Measurements from ENCODE around the gene LPP. TPM values are rescaled to one million over a fixed set of nuclear protein-coding genes. Genes with fewer than 3 reads are reported as not detected.

Gene LPP
- total and polyA plus RNA-seq, 2 donors from 2014 or later: 6.7 to 233 TPM

GRCh38 chr3:188537606-188538005 lies 383.6 kb downstream of the LPP start:
- FAIRE-seq (no peak), DNase-seq (no peak)
- Histone ChIP-seq H3K9ac (ENCODE audit: low read length in 3 of 3) (no peak overlapping the region), H3K27me3 (ENCODE audit: control insufficient read depth, insufficient read depth, low read length) (no peaks in the 10 kb centered on the region), H3K9me3 (ENCODE audit: control insufficient read depth in 2 of 3, insufficient read depth in 1 of 3, low read length in 3 of 3) (no peaks in the 10 kb centered on the region), H3K36me3 (ENCODE audit: control insufficient read depth in 2 of 3, insufficient read depth in 3 of 3, low read length in 3 of 3) (no peaks in the 10 kb centered on the region), H3K4me3 (ENCODE audit: low read length in 3 of 3) (no peak overlapping the region), H3K27ac (ENCODE audit: low read depth in 2 of 2, low read length in 2 of 2) (no peak overlapping the region), H3K4me1 (ENCODE audit: control insufficient read depth in 2 of 3, insufficient read depth in 2 of 3, low read depth in 1 of 3, low read length in 3 of 3) (no peaks in the 10 kb centered on the region)
- TF ChIP-seq, protein P1, sequence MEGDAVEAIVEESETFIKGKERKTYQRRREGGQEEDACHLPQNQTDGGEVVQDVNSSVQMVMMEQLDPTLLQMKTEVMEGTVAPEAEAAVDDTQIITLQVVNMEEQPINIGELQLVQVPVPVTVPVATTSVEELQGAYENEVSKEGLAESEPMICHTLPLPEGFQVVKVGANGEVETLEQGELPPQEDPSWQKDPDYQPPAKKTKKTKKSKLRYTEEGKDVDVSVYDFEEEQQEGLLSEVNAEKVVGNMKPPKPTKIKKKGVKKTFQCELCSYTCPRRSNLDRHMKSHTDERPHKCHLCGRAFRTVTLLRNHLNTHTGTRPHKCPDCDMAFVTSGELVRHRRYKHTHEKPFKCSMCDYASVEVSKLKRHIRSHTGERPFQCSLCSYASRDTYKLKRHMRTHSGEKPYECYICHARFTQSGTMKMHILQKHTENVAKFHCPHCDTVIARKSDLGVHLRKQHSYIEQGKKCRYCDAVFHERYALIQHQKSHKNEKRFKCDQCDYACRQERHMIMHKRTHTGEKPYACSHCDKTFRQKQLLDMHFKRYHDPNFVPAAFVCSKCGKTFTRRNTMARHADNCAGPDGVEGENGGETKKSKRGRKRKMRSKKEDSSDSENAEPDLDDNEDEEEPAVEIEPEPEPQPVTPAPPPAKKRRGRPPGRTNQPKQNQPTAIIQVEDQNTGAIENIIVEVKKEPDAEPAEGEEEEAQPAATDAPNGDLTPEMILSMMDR (IDR thresholded peaks at IDR 0.05; ENCODE audit: borderline replicate concordance, extremely low read depth, insufficient read depth): no peak
- intact Hi-C loops (cut with DNase I): no loop called here

- FAIRE-seq: no peak
- intact Hi-C loops (cut with DNase I): no loop called here
- no peaks in the 10 kb centered on the region for H3K27me3 ChIP-seq (ENCODE audit: control insufficient read depth, insufficient read depth, low read length)
- H3K9me3 ChIP-seq (ENCODE audit: control insufficient read depth in 2 of 3, insufficient read depth in 1 of 3, low read length in 3 of 3): no peaks in the 10 kb centered on the region
- no peaks in the 10 kb centered on the region for H3K4me1 ChIP-seq (ENCODE audit: control insufficient read depth in 2 of 3, insufficient read depth in 2 of 3, low read depth in 1 of 3, low read length in 3 of 3)
- TF ChIP-seq, protein P1 (IDR thresholded peaks at IDR 0.05; ENCODE audit: borderline replicate concordance, extremely low read depth, insufficient read depth): no peak
- H3K27ac ChIP-seq (ENCODE audit: low read depth in 2 of 2, low read length in 2 of 2): no peak overlapping the region
- no peak overlapping the region for H3K4me3 ChIP-seq (ENCODE audit: low read length in 3 of 3)
- H3K9ac ChIP-seq (ENCODE audit: low read length in 3 of 3): no peak overlapping the region
- H3K36me3 ChIP-seq (ENCODE audit: control insufficient read depth in 2 of 3, insufficient read depth in 3 of 3, low read length in 3 of 3): no peaks in the 10 kb centered on the region
- DNase-seq: no peak
Measured at GRCh38 chr3:188539037-188539436, 385.1 kb downstream of the LPP start.

GRCh38 chr3:188539631-188540194 lies 385.8 kb downstream of the LPP start:
- intact Hi-C loops (cut with DNase I): no loop called here

More at GRCh38 chr3:188539631-188540194, 385.8 kb downstream of the LPP start:
- Histone ChIP-seq H3K9ac (ENCODE audit: low read length in 3 of 3) (no peak overlapping the region), H3K36me3 (ENCODE audit: control insufficient read depth in 2 of 3, insufficient read depth in 3 of 3, low read length in 3 of 3) (no peaks in the 10 kb centered on the region), H3K4me1 (ENCODE audit: control insufficient read depth in 2 of 3, insufficient read depth in 2 of 3, low read depth in 1 of 3, low read length in 3 of 3) (no peaks in the 10 kb centered on the region), H3K27ac (ENCODE audit: low read depth in 2 of 2, low read length in 2 of 2) (no peak overlapping the region), H3K9me3 (ENCODE audit: control insufficient read depth in 2 of 3, insufficient read depth in 1 of 3, low read length in 3 of 3) (no peaks in the 10 kb centered on the region), H3K27me3 (ENCODE audit: control insufficient read depth, insufficient read depth, low read length) (no peaks in the 10 kb centered on the region), H3K4me3 (ENCODE audit: low read length in 3 of 3) (no peak overlapping the region)
- TF ChIP-seq, protein P1 (IDR thresholded peaks at IDR 0.05; ENCODE audit: borderline replicate concordance, extremely low read depth, insufficient read depth): no peak
- no peak for DNase-seq
- FAIRE-seq: no peak

Data from kidney (tissue), 14 donors.